ENCODE data around the gene TRIM4. TPM values are rescaled to one million over a fixed set of nuclear protein-coding genes. Genes with fewer than 3 reads are reported as not detected.
A peak's percentile ranks its signal among the peaks of the same experiment; 100 is the strongest.
"Not testable (repeated sequence)": the region's sequence is repeated elsewhere in the genome, so short reads cannot be mapped to it uniquely, and the experiment has no call there.

The TRIM4 gene
- total RNA-seq, 1 donor from 2014 or later, result 32.1 TPM

DNA sequence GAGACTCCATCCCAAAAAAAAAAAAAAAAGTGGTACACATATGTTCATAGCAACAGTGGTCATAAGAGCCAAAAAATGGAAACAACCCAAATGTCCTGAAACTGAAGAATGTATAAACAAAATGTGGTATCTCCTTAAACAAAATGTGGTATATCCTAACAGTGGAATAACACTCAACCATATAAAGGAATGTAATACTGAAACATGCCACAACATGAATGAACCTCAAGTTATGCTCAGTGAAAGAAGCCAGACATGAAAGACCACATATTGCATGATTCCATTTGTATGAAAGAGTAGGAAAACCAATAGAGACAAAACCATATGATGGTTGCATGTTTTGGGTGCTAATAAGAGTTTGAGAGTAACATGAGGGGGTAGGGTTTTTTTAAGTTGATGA is 7.0 kb upstream of the TRIM4 start:
- intact Hi-C loops (cut with DNase I), result no loop called here
- DNase-seq (ENCODE audit: low spot score) (no peak), ATAC-seq (no peak)

DNA sequence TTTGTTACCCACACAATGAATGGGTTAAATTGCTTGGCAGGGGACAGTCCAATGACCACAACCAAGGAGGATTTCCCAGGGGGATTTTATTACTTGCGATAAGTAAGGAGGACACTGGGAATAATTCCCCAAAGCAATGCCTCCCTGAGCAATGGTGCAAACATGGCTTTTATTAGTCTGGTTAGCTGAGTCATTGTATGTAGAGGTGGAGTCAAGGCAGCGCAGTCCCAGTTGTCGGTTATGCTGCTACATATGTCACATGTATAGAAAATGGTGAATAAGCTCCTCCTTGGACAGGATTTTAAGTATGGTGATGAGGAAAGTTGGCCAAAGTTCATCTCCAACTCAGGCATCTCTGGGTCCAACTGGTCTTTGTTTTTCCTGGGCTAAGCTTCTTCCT is 3.9 kb upstream of the TRIM4 start:
- no peak for DNase-seq (ENCODE audit: low spot score)
- ATAC-seq, result no peak
- intact Hi-C loops (cut with DNase I), result no loop called here

DNA sequence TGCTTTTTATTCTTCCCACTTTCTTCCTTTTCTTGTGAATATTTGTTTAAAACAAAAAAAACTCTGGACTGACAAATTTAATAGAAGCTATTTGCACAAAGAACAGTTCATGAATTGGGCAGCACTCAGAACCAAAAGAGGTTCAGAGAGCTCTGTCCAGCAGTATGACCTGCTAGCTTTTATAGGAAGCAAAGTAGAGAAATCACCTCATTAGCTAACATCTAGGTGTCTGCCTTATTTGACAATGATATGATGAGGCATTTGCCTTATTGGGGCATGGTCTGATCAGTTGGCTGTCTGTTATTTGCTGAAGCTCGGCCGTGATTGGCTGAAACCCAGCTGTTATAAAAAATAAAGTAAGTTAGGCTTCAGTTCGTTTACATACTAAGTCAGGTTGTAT is 819 bp upstream of the TRIM4 start:
- intact Hi-C loops (cut with DNase I), result no loop called here
- ATAC-seq (no peak), DNase-seq (ENCODE audit: low spot score) (no peak)

DNA sequence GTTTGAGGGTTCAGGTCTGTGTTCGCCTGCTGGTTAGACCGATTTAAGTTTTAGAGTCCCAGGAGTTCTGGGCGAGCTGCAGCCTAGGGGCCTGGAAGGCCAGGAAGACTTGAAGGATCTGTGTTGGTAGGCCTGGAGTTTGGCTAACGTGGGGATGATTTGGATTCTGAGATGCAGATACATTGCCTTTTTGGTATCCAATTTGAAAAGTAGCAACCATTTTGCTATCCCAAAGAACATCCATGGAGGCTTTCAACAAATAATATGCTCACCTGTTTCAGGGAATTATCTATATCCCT is 433 bp upstream of the TRIM4 start:
- intact Hi-C loops (cut with DNase I), result no loop called here
- ATAC-seq, result no peak
- DNase-seq (ENCODE audit: low spot score), result no peak

DNA sequence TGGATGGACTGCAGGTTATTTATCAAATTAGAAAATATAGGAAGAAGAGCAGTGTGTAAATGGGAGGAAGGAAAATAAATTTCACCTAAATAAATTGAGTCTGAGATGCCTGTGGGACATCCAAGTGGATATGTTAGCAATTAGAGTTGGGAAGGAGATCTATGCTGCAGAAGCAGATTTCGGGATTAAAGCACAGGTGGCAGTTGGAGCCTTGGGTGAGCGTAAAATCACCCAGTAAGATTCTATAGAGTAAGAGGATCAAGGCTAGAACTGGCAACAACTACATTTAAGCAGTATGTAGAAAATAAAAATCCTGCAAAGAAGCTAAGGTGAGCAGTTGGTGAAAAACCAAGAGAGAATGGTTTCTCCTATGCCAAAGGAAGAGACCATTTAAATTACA is 8.4 kb downstream of the TRIM4 start:
- ATAC-seq, result no peak
- intact Hi-C loops (cut with DNase I), result no loop called here
- no peak for DNase-seq (ENCODE audit: low spot score)

DNA sequence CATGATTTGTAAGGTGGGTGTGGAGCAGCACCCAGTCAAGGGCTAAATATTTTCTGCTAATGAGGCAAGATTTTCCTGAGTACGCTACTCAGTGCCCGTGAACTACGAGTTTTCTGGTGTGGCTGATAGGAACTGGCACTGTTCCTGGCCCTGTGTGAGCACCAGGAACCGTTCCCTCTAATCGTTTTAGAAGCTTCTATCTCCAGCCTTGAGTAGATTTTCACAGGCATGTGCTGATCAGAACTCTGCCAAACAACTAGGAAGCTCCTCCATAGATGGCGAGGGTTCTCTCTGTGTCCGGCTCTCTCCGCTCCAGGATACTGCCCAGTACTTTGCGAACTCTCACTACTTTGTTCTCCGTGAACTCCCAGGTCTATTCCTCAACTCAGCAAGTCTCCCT is 17.7 kb downstream of the TRIM4 start:
- no peak for DNase-seq (ENCODE audit: low spot score)
- intact Hi-C loops (cut with DNase I), result no loop called here
- ATAC-seq, result no peak

DNA sequence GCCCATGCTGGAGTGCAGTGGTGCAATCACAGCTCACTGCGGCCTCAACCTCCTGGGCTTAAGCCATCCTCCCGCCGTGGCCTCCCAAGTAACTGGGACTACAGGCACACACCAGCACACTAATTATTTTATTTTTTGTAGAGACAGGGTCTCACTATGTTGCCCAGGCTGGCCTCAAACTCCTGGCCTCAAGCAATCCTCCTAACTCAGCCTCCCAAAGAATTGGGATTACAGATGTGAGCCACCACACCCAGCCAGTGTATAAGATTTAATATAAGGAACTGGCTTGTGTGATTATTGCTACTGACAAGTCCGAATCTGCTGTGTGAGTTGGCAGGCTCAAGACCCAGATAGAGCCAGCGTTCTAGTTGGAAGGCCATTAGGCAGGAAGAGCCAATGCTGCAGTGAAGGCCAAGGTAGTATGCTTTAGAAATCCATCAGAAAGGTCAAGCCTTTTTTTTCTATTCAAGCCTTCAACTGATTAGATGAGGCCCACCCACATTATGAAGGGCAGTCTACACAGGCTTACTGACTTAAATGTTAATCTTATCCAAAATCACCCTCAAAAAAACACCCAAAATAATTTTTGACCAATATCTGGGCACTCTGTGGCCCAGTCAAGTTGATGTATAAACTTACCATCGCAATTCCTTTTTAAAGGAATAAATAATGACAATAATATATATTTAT is 19.4 kb downstream of the TRIM4 start:
- ATAC-seq (no peak), DNase-seq (ENCODE audit: low spot score) (no peak)
- intact Hi-C loops (cut with DNase I), result no loop called here

DNA sequence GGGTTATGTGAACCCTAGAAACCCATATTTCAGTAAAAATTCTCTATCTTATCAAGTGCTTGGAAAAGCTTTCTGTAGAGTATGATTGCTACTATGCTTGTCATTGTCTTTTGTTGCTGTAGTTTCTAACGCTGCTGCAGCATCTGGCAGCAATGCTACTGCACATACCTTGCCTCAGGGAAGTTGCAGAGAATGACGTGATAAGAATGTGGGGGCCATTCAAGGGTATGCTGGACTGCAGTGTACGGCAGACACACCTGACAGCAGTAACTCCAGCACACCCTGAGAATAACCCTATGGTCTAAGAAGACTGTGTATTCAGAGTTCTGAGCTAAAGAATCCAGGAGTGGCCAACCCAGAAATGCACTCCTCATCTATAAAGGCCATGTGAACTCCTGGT is 20.5 kb downstream of the TRIM4 start:
- no peak for DNase-seq (ENCODE audit: low spot score)
- intact Hi-C loops (cut with DNase I), result no loop called here
- peak; percentile 15 for ATAC-seq

DNA sequence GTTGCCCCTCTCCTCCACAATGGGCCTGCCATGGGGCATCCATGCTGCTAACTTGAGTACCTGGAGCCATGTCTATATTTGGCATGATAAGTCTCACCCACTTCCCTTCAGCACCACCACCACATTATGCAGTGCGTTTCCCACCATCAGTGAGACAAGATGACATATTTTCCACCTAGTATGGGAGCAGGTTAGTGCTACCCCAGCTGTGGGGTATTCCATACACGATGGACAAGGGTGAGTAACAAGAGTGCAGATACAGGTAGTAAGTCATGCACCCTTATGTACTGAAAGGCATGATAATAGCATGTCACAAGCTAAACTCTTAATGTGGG is 21.3 kb downstream of the TRIM4 start:
- intact Hi-C loops (cut with DNase I), result no loop called here
- ATAC-seq (no peak), DNase-seq (ENCODE audit: low spot score) (no peak)

DNA sequence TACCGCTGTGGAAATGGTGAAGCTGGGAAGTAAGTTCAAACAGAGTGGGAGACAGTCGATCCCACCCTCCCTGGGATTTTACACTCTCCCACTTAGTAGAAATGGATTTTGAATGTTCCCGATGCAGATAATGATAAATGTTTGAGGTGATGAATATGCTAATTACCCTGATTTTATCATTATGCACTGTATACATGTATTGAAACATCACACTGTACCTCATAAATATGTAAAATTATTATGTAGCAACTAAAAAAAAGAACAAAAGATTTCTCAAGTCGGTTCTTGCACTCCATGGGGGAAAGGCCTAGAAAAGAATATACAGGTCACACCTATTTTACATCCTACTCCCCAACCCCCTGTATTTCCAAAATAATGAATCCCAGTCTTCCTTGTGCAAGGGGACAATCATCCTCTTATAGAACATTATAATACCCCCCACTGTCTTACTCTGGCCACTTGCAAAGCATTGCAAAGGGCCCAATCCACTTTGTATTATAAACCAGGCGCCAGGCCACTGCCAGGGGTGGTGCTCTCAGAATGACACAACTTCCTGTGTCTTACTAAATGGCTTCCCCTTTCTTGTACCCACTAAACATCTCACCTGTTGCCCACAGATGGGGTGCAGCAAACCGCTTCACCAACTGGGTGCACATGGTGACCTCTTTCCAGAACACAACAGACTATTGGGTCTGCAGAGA is 21.9 kb downstream of the TRIM4 start:
- intact Hi-C loops (cut with DNase I), result no loop called here
- ATAC-seq (no peak), DNase-seq (ENCODE audit: low spot score) (no peak)

DNA sequence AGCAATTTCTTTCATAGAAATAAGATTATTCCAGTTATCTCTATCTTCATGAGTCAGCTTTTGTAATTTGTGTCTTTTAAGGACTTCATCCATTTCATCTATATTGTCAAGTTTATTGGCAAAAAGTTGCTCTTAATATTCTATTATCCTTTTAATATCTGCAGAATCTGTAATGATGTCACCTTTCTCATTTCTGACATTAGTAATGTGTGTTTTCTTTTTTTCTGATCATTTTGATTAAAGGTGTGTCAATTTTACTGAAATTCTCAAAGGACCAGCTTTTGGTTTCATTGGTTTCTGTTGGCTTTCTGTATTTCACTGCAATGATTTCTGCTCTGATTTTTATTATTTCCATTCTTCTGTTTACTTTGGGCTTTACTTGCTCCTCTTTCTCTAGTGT is 24.6 kb downstream of the TRIM4 start:
- ATAC-seq, result no peak
- DNase-seq (ENCODE audit: low spot score), result no peak
- intact Hi-C loops (cut with DNase I), result no loop called here

DNA sequence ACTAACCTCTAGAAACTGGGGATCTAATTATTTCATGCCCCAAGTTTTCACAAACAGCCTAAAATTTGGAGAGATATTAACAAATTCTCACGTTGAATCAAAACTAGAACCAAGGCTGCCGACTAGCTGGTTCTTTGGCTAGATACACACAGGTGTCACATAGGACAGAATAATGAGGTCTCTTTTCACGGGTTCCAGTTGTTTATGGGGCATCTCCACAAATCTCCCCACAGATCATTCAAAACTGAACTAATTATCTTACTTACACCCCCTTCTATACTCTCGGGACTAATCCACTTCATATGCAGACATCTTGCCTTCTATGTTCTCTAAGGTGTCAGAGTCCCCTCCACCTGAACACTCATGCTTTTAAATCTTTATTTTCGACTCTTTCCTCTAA is 26.1 kb downstream of the TRIM4 start:
- intact Hi-C loops (cut with DNase I), result no loop called here
- DNase-seq (ENCODE audit: low spot score), result no peak
- no peak for ATAC-seq

DNA sequence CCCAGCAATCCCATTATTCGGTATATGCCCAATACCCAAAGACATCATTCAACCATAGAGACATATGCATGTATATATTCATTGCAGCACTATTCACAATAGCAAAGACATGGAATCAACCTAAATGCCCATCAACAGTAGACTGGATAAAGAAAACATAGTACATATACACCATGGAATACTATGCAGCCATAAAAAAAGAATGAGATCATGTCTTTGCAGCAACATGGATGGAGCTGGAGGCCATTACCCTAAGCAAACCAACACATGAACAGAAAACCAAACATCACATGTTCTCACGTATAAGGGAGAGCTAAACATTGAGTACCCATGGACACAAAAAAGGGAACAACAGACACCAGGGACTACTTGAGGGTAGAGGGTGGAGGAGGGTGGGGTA is 29.0 kb downstream of the TRIM4 start:
- ATAC-seq; intact Hi-C loops (cut with DNase I); DNase-seq (ENCODE audit: low spot score): not testable (repeated sequence)

DNA sequence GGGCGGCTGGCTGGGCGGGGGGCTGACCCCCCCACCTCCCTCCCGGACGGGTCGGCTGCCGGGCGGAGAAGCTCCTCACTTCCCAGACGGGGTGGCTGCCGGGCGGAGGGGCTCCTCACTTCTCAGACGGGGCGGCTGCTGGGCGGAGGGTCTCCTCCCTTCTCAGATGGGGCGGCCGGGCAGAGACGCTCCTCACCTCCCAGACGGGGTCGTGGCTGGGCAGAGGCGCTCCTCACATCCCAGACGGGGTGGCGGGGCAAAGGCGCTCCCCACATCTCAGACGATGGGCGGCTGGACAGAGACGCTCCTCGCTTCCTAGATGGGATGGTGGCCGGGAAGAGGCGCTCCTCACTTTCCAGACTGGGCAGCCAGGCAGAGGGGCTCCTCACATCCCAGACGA is 31.0 kb downstream of the TRIM4 start:
- DNase-seq (ENCODE audit: low spot score); intact Hi-C loops (cut with DNase I); ATAC-seq: not testable (repeated sequence)

DNA sequence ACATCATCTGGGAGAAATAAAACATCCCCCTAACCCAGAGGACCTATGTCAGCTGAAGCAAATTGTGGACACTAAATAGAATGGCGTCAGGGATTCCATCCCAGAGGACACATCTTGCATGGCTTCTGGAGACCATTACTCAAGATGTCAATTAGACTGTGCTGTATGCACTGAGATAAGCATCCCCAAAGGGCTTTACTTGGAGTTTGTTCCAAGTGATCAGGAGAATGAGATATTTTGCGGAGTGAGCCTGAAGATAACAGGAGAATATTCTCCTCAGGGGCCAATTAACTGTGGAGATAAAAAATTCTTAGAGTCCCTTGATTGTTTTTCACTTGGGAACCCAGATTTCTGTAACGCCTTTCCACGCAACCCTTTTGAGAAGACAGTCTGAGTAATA is 38.0 kb downstream of the TRIM4 start:
- no peak for DNase-seq (ENCODE audit: low spot score)
- intact Hi-C loops (cut with DNase I), result no loop called here
- ATAC-seq, result no peak

DNA sequence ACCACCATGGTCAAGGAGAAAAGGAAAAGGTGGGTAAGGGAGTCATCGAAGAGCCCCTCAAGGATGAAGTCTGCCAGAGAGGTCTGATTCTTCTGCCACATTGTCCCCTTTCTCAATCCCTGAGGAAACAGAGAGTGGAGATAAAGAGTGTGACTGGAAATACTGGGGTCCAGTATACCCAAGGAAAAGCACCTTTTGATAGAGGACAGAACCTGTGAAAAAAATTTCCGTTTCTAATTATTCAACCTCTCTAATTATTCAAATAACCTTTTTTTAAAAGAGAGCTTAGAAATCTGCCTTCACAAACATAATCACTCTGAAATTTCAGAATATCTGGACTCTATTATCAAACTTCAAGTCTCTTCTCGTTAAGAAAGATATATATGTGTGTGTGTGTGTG is 42.4 kb downstream of the TRIM4 start, which contains the start of gene OR2AE1:
Gene OR2AE1, minus strand, starts transcription at position 101 of the 400 bp plus-strand sequence. Its CDS starts 0 bp downstream, at position 101.
- intact Hi-C loops (cut with DNase I), result no loop called here
- DNase-seq (ENCODE audit: low spot score), result no peak
- ATAC-seq, result no peak

DNA sequence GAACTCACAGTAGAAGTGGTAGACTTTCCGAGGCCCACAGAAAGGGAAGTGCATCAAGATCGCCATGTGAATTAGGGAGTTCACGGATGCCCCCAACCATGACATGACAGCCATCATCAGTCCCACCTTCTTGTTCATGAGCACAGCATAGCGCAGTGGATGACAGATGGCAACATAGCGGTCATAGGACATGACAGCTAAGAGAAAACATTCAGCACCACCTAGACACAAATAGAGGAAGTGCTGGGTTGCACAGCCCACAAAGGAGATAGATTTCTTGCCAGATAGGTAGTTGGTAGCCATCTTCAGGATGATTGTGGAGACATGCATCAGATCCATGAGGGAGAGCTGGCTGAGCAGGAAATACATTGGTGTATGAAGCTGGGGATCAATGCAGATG is 42.8 kb downstream of the TRIM4 start:
- intact Hi-C loops (cut with DNase I), result no loop called here
- DNase-seq (ENCODE audit: low spot score) (no peak), ATAC-seq (no peak)

DNA sequence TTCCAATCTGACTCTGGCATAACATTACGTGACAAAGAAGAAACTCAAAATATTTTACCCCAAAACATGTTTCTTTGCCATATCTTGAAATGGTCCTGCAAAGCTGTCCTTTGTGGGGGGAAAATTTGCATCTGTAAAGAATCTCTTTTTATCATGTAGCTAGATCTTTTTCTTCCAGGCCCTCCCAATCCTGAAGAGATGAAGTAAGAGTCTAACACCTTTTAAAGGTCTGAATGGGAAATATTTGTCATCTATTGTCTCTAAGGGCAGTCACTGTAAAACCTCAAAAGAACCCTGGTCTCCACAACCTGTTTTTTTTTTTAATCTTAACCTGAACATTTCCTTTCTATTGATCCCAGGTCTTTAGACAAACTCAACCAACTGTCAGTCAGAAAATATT is 51.1 kb downstream of the TRIM4 start:
- intact Hi-C loops (cut with DNase I), result no loop called here
- ATAC-seq (no peak), DNase-seq (ENCODE audit: low spot score) (no peak)

DNA sequence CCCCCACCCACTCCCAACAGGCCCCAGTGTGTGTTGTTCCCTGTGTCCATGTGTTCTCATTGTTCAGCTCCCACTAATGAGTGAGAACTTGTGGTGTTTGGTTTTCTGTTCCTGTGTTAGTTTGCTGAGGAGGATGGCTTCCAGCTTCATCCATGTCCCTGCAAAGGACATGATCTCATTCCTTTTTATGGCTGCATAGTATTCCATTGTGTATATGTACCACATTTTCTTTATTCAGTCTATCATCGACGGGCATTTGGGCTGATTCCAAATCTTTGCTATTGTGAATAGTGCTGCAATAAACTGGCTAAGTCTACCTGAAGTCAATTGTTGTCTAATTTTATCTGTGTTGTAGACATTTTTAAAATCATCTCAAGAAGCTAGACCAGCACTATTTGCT is 51.9 kb downstream of the TRIM4 start:
- ATAC-seq; intact Hi-C loops (cut with DNase I); DNase-seq (ENCODE audit: low spot score): not testable (repeated sequence)

DNA sequence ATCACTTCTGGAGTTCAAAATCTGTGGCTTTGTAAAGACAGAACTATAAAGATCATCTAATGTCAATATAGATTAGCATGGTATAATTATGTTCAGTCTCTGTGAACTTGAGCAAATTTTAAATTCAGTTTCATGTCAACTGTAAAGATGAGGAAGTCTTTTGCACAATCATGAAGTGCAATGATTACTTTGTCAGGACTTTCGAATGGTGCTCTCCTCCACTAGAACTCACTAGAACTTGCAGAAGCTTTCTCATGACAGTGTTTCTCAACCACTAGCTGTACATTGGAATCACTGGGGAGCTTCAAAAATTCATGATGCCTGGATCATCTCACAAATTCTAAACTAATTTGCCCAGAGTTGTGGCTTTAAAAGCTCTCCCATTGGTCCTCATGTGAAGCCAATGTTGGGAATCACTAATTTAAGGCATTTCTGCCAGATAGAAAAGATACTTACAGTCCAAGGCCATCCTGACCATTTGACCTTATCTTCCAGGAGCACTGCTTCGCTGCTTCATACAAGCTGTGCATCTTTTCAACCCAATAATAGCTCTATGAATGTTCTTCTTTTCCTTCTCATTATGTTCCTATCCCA is 55.4 kb downstream of the TRIM4 start:
- ATAC-seq (no peak), DNase-seq (ENCODE audit: low spot score) (no peak)
- intact Hi-C loops (cut with DNase I), result no loop called here

Data from sciatic nerve (tissue), 2 donors.